DOHH2 (cell line): ENCODE measurements around the gene FMO1.
"Not testable (repeated sequence)": the region's sequence is repeated elsewhere in the genome, so short reads cannot be mapped to it uniquely, and the experiment has no call there.

ENCODE experiments used
- H3F3A ChIP-seq: fragments of 200-600 bp; sonication (generic), shearing (Covaris generic); 2 replicates; pipeline ENCODE4 v1.6.0; 2016; ENCODE audit warnings: antibody characterized with exemption, mild to moderate bottlenecking; ENCODE audit not compliant: control insufficient read depth, insufficient read depth
- H3K27ac ChIP-seq: fragments of 200-600 bp; sonication (generic); 2 replicates; pipeline ENCODE4 v1.5.1; 2014; ENCODE audit warnings: low read depth, mild to moderate bottlenecking, low read length, moderate library complexity
- H3K27me3 ChIP-seq: fragments of 200-600 bp; sonication (generic); 2 replicates; pipeline ENCODE4 v1.6.1; 2014; ENCODE audit warnings: mild to moderate bottlenecking, low read length, mixed read lengths; ENCODE audit not compliant: control insufficient read depth
- H3K36me3 ChIP-seq: fragments of 200-600 bp; sonication (generic); 2 replicates; pipeline ENCODE4 v1.6.1; 2014; ENCODE audit warnings: mild to moderate bottlenecking, low read length, moderate library complexity, mixed read lengths; ENCODE audit not compliant: control insufficient read depth
- H3K4me1 ChIP-seq: fragments of 200-600 bp; sonication (generic); 2 replicates; pipeline ENCODE4 v1.6.1; 2014; ENCODE audit warnings: mild to moderate bottlenecking, low read length, mixed read lengths; ENCODE audit not compliant: control insufficient read depth
- H3K4me2 ChIP-seq: fragments of 200-600 bp; sonication (generic); 2 replicates; pipeline ENCODE4 v1.6.0; 2014; ENCODE audit warnings: mild to moderate bottlenecking, low read length, moderate library complexity
- H3K4me3 ChIP-seq: fragments of 200-600 bp; sonication (generic); 2 replicates; pipeline ENCODE4 v1.5.1; 2014; ENCODE audit warnings: mild to moderate bottlenecking, low read length, mixed read lengths
- H3K79me2 ChIP-seq: fragments of 200-600 bp; sonication (generic); 2 replicates; pipeline ENCODE4 v1.6.1; 2014; ENCODE audit warnings: mild to moderate bottlenecking, low read length, mixed read lengths; ENCODE audit not compliant: control insufficient read depth
- H3K9me2 ChIP-seq: fragments of 200-600 bp; sonication (generic); replicated peaks from 2 replicates; pipeline ENCODE4 v1.6.1; 2014; ENCODE audit warnings: mild to moderate bottlenecking, low read length, mixed read lengths; ENCODE audit not compliant: control insufficient read depth
- H3K9me3 ChIP-seq: fragments of 200-600 bp; sonication (generic); 2 replicates; pipeline ENCODE4 v1.6.1; 2014; ENCODE audit warnings: antibody characterized with exemption, low read length, mixed read lengths; ENCODE audit not compliant: control insufficient read depth, insufficient read depth
- H4K20me1 ChIP-seq: fragments of 200-600 bp; sonication (generic); 2 replicates; pipeline ENCODE4 v1.6.0; 2014; ENCODE audit warnings: low read depth, mild to moderate bottlenecking, antibody characterized with exemption, low read length, moderate library complexity; ENCODE audit not compliant: control insufficient read depth, insufficient read depth
- EZH2phosphoT487 ChIP-seq: fragments of 200-600 bp; sonication (generic); IDR thresholded peaks from 2 replicates; pipeline ENCODE4 v1.6.1; 2017; ENCODE audit warnings: borderline replicate concordance, mild to moderate bottlenecking, antibody characterized with exemption, low read length, moderate library complexity, mixed read lengths
- TF ChIP-seq, protein P1 (sequence below): fragments of 200-600 bp; sonication (generic); IDR thresholded peaks from one replicate; pipeline ENCODE4 v1.5.1; 2014; ENCODE audit warnings: antibody characterized with exemption, mild to moderate bottlenecking, low read depth, low read length; ENCODE audit not compliant: poor library complexity, severe bottlenecking

Gene FMO1

GRCh38 chr1:171226747-171227370 is 21.4 kb upstream of the FMO1 start:
- Histone ChIP-seq H3K4me1 (peaks cover 7% of the 10 kb centered on the region), H4K20me1 (no peaks in the 10 kb centered on the region), H3K79me2 (no peaks in the 10 kb centered on the region), H3K9me2 (no peaks in the 10 kb centered on the region), H3F3A (no peaks in the 10 kb centered on the region), H3K27me3 (0 out of 2 replicates have a peak, but pooled peaks cover 3% of the 10 kb centered on the region), H3K4me3 (no peak overlapping the region), H3K36me3 (no peaks in the 10 kb centered on the region), H3K27ac (no peak overlapping the region), H3K9me3 (no peaks in the 10 kb centered on the region), H3K4me2 (no peak overlapping the region)
- TF ChIP-seq EZH2phosphoT487, result no peak
- TF ChIP-seq, protein P1, sequence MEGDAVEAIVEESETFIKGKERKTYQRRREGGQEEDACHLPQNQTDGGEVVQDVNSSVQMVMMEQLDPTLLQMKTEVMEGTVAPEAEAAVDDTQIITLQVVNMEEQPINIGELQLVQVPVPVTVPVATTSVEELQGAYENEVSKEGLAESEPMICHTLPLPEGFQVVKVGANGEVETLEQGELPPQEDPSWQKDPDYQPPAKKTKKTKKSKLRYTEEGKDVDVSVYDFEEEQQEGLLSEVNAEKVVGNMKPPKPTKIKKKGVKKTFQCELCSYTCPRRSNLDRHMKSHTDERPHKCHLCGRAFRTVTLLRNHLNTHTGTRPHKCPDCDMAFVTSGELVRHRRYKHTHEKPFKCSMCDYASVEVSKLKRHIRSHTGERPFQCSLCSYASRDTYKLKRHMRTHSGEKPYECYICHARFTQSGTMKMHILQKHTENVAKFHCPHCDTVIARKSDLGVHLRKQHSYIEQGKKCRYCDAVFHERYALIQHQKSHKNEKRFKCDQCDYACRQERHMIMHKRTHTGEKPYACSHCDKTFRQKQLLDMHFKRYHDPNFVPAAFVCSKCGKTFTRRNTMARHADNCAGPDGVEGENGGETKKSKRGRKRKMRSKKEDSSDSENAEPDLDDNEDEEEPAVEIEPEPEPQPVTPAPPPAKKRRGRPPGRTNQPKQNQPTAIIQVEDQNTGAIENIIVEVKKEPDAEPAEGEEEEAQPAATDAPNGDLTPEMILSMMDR, result peak; percentile 85

GRCh38 chr1:171231326-171231725 is 17.0 kb upstream of the FMO1 start:
- no peaks in the 10 kb centered on the region for H3K9me2 ChIP-seq
- no peaks in the 10 kb centered on the region for H3F3A ChIP-seq
- no peaks in the 10 kb centered on the region for H3K79me2 ChIP-seq
- no peak for TF ChIP-seq EZH2phosphoT487
- 0 out of 2 replicates have a peak, but pooled peaks cover 3% of the 10 kb centered on the region for H3K27me3 ChIP-seq
- H3K4me2 ChIP-seq, result no peak overlapping the region
- H3K4me3 ChIP-seq, result no peak overlapping the region
- no peaks in the 10 kb centered on the region for H3K36me3 ChIP-seq
- H3K4me1 ChIP-seq, result no peaks in the 10 kb centered on the region
- no peaks in the 10 kb centered on the region for H3K9me3 ChIP-seq
- H4K20me1 ChIP-seq, result no peaks in the 10 kb centered on the region
- H3K27ac ChIP-seq, result no peak overlapping the region

DNA sequence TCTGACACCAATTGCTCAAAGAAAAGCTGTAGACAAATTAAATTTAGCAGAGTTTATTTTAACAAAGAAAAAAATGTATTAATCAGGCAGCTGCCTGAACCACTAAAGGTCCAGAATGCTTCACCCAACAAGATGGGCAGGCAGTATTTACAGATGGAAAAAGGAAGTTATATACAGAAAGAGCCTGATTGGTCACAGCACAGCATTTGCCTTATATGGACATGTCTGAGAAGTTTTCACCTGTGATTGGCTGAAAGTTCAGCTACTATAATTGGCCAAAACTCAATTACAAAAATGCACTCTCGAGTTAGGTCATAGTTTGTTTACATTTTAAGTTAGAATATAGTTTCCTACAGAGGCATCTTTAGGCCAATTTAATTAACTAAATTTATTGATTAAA is 15.1 kb upstream of the FMO1 start:
- H3K4me2 ChIP-seq, result no peak overlapping the region
- H3K4me1 ChIP-seq, result no peaks in the 10 kb centered on the region
- H3F3A ChIP-seq, result no peaks in the 10 kb centered on the region
- H3K36me3 ChIP-seq, result no peaks in the 10 kb centered on the region
- 0 out of 2 replicates have a peak, but pooled peaks cover 3% of the 10 kb centered on the region for H3K27me3 ChIP-seq
- H3K9me3 ChIP-seq, result no peaks in the 10 kb centered on the region
- TF ChIP-seq, protein P1, result no peak
- no peak for TF ChIP-seq EZH2phosphoT487
- no peak overlapping the region for H3K4me3 ChIP-seq
- H4K20me1 ChIP-seq, result no peaks in the 10 kb centered on the region
- H3K27ac ChIP-seq, result no peak overlapping the region
- no peaks in the 10 kb centered on the region for H3K79me2 ChIP-seq
- H3K9me2 ChIP-seq, result no peaks in the 10 kb centered on the region

DNA sequence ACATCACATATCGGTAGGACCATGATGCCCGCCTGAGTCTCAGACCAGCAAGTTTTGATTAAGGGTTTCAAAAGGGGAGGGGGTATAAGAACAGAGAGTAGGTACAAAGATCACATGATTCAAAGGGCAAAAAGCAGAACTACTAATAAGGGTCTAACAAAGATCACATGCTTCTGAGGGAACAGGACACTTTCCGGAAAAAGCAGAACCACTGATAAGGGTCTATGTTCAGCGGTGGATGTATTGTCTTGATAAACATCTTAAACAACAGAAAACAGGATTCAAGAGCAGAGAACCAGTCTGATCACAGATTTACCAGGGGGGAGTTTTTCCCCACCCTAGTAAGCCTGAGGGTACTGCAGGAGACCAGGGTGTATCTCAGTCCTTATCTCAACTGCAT is 12.1 kb upstream of the FMO1 start:
- not testable (repeated sequence) for H3K27me3 ChIP-seq, H3K79me2 ChIP-seq, H3K9me2 ChIP-seq, H3K36me3 ChIP-seq, H3K4me3 ChIP-seq, H3K9me3 ChIP-seq, H3K4me1 ChIP-seq, H3F3A ChIP-seq, H3K27ac ChIP-seq, H4K20me1 ChIP-seq, H3K4me2 ChIP-seq
